HEK293 (cell line): ENCODE results near the gene GUCA2B.
A peak's percentile ranks its signal among the peaks of the same experiment; 100 is the strongest.

ENCODE experiments used
- CTCF ChIA-PET: fragments of 350-600 bp; formaldehyde crosslinking; extraction: SDS; loops from one replicate; lab custom pipeline; 2021; ENCODE audit warnings: antibody characterized with exemption; lab: Yijun Ruan, JAX
- POLR2A ChIA-PET: fragments of 300-600 bp; formaldehyde crosslinking; extraction: SDS; loops from one replicate; lab custom pipeline; 2020; ENCODE audit warnings: antibody characterized with exemption, inconsistent platforms; lab: Yijun Ruan, JAX
- H3K27ac ChIP-seq: fragments of 200-500 bp; sonication (Bioruptor generic); 2 replicates; pipeline ENCODE4 v1.5.1; 2014; ENCODE audit warnings: low read depth, low read length, control low read depth, inconsistent platforms; ENCODE audit errors: extremely low read depth
- H3K36me3 ChIP-seq, 2 experiments: fragments of 200-500 bp in 1 of 2; sonication (Bioruptor generic) in 1 of 2; 1 replicate in 1 of 2; 2 replicates in 1 of 2; pipeline ENCODE4 v1.5.1; 2014 to 2017; ENCODE audit warnings: inconsistent platforms in 2 of 2, low read length in 2 of 2; ENCODE audit not compliant: control insufficient read depth in 2 of 2, insufficient read depth in 1 of 2
- H3K4me1 ChIP-seq: fragments of 200-500 bp; sonication (Bioruptor generic); 2 replicates; pipeline ENCODE4 v1.5.1; 2014; ENCODE audit warnings: mild to moderate bottlenecking, low read length, inconsistent platforms; ENCODE audit not compliant: control insufficient read depth, insufficient read depth
- H3K4me3 ChIP-seq: 2 replicates; pipeline ENCODE4 v1.5.1; 2011; ENCODE audit warnings: low read depth, mild to moderate bottlenecking, control low read depth, low read length, moderate library complexity
- H3K9me3 ChIP-seq: fragments of 200-500 bp; sonication (Bioruptor generic); 2 replicates; pipeline ENCODE4 v1.5.1; 2014; ENCODE audit warnings: low read depth, low read length, inconsistent platforms; ENCODE audit not compliant: control insufficient read depth, insufficient read depth
- ELK4 ChIP-seq: IDR thresholded peaks from 2 replicates; pipeline ENCODE4 v1.6.1; 2011; ENCODE audit warnings: mild to moderate bottlenecking, low read depth, low read length, borderline replicate concordance
- IKZF3 ChIP-seq: fragments of 450-650 bp; IDR thresholded peaks from 2 replicates; pipeline ENCODE4 v1.5.0; 2018; ENCODE audit warnings: missing biosample characterization, mild to moderate bottlenecking, missing genetic modification characterization, moderate library complexity
- ZBTB11 ChIP-seq: fragments of 450-650 bp; formaldehyde crosslinking; conservative IDR thresholded peaks from 2 replicates; pipeline ENCODE4 v1.5.1; 2016; ENCODE audit warnings: low read depth, missing biosample characterization, missing genetic modification characterization
- ZBTB17 ChIP-seq: fragments of 450-650 bp; formaldehyde crosslinking; IDR thresholded peaks from 2 replicates; pipeline ENCODE4 v1.5.1; 2016; ENCODE audit warnings: missing biosample characterization, missing genetic modification characterization
- ZBTB8A ChIP-seq: fragments of 450-650 bp; formaldehyde crosslinking; IDR thresholded peaks from 2 replicates; pipeline ENCODE4 v1.5.1; 2016; ENCODE audit warnings: missing biosample characterization, missing genetic modification characterization
- ZFHX2 ChIP-seq: fragments of 450-650 bp; formaldehyde crosslinking; conservative IDR thresholded peaks from 2 replicates; pipeline ENCODE4 v1.5.1; 2016; ENCODE audit warnings: missing biosample characterization, missing genetic modification characterization
- ZIC2 ChIP-seq: fragments of 450-650 bp; formaldehyde crosslinking; IDR thresholded peaks from 2 replicates; pipeline ENCODE4 v1.5.1; 2016; ENCODE audit warnings: missing biosample characterization, missing genetic modification characterization
- ZNF174 ChIP-seq: fragments of 450-650 bp; formaldehyde crosslinking; IDR thresholded peaks from 2 replicates; pipeline ENCODE4 v1.5.0; 2017; ENCODE audit warnings: missing biosample characterization, mild to moderate bottlenecking, missing genetic modification characterization
- ZNF211 ChIP-seq: fragments of 450-650 bp; formaldehyde crosslinking; IDR thresholded peaks from 2 replicates; pipeline ENCODE4 v1.5.1; 2016; ENCODE audit warnings: low read depth, missing biosample characterization, missing genetic modification characterization
- ZNF366 ChIP-seq: fragments of 450-650 bp; formaldehyde crosslinking; conservative IDR thresholded peaks from 2 replicates; pipeline ENCODE4 v1.5.1; 2016; ENCODE audit warnings: missing biosample characterization, missing genetic modification characterization
- ZNF416 ChIP-seq: fragments of 450-650 bp; formaldehyde crosslinking; IDR thresholded peaks from 2 replicates; pipeline ENCODE4 v1.5.1; 2016; ENCODE audit warnings: missing biosample characterization, missing genetic modification characterization
- ZNF626 ChIP-seq: fragments of 450-650 bp; sonication (Bioruptor Pico); formaldehyde crosslinking; IDR thresholded peaks from 2 replicates; pipeline ENCODE4 v1.5.1; 2018; ENCODE audit warnings: missing biosample characterization, missing genetic modification characterization, inconsistent platforms
- ZNF654 ChIP-seq: fragments of 450-650 bp; formaldehyde crosslinking; IDR thresholded peaks from 2 replicates; pipeline ENCODE4 v1.5.1; 2016; ENCODE audit warnings: low read depth, missing biosample characterization, missing genetic modification characterization
- ZNF660 ChIP-seq: fragments of 450-650 bp; IDR thresholded peaks from 2 replicates; pipeline ENCODE4 v1.5.1; 2018; ENCODE audit warnings: missing biosample characterization, mild to moderate bottlenecking, missing genetic modification characterization
- ZNF707 ChIP-seq: fragments of 450-650 bp; formaldehyde crosslinking; IDR thresholded peaks from 2 replicates; pipeline ENCODE4 v1.5.1; 2016; ENCODE audit warnings: missing biosample characterization, missing genetic modification characterization
- ZNF76 ChIP-seq: fragments of 450-650 bp; formaldehyde crosslinking; IDR thresholded peaks from 2 replicates; pipeline ENCODE4; 2016; ENCODE audit warnings: low read depth, missing biosample characterization, missing genetic modification characterization, borderline replicate concordance
- ZNF837 ChIP-seq: fragments of 450-650 bp; formaldehyde crosslinking; IDR thresholded peaks from 2 replicates; pipeline ENCODE4 v1.5.1; 2016; ENCODE audit warnings: missing biosample characterization, missing genetic modification characterization

The GUCA2B gene

GRCh38 chr1:42133809-42134526, 19.2 kb upstream of the GUCA2B start:
- POLR2A ChIA-PET: no interaction called here
- no peaks in the 10 kb centered on the region for H3K4me1 ChIP-seq

GRCh38 chr1:42135426-42135825, 17.8 kb upstream of the GUCA2B start:
- no peaks in the 10 kb centered on the region for H3K9me3 ChIP-seq
- no peak overlapping the region for H3K4me3 ChIP-seq
- no peaks in the 10 kb centered on the region for H3K4me1 ChIP-seq
- CTCF ChIA-PET: interaction anchor here (0.6 to 0.8 kb wide), 3 partner anchors 38 to 851 kb away, joined by 3 to 7 read pairs (median 3); no protein-coding TSS in a partner anchor
- H3K27ac ChIP-seq: no peak overlapping the region
- POLR2A ChIA-PET: no interaction called here
- H3K36me3 ChIP-seq: no peaks in the 10 kb centered on the region
- TF ChIP-seq IKZF3 (tag by site-specific recombination) (no peak), ZIC2 (tag by site-specific recombination) (peak; percentile 23; the same call in 1 of the 2 replicates)

More at GRCh38 chr1:42133809-42134526, 19.2 kb upstream of the GUCA2B start:
- H3K4me3 ChIP-seq: no peak overlapping the region
- CTCF ChIA-PET: interaction anchor here (0.7 kb wide), 2 partner anchors 158 to 600 kb away, joined by 3 read pairs; no protein-coding TSS in a partner anchor
- no peak overlapping the region for H3K27ac ChIP-seq
- H3K9me3 ChIP-seq: no peaks in the 10 kb centered on the region
- TF ChIP-seq ZNF211 (tag by site-specific recombination) (no peak), ZBTB17 (no peak), ZNF654 (no peak), ZNF626 (tag by site-specific recombination) (no peak), ZFHX2 (tag by site-specific recombination) (no peak), ZNF707 (tag by site-specific recombination) (no peak), ZNF366 (tag by site-specific recombination) (no peak), ELK4 (no peak), ZNF660 (tag by site-specific recombination) (no peak), ZBTB8A (no peak), ZNF837 (tag by site-specific recombination) (no peak), ZNF416 (no peak)
- no peaks in the 10 kb centered on the region for H3K36me3 ChIP-seq

- no peaks in the 10 kb centered on the region for H3K4me1 ChIP-seq
- TF ChIP-seq ZNF76 (no peak), ZBTB11 (no peak), ZNF174 (tag by site-specific recombination) (no peak)
- ChIA-PET POLR2A (no interaction called here), CTCF (no interaction called here)
- H3K9me3 ChIP-seq: no peaks in the 10 kb centered on the region
- H3K36me3 ChIP-seq: no peaks in the 10 kb centered on the region
- H3K4me3 ChIP-seq: no peak overlapping the region
- H3K27ac ChIP-seq: no peak overlapping the region
Observed at GRCh38 chr1:42136466-42136865, 16.7 kb upstream of the GUCA2B start.
